GM23248 (cell line): ENCODE measurements around the gene GREM1.

Experiments used
- EZH2 ChIP-seq: fragments of 200-600 bp; sonication (generic); IDR thresholded peaks from 2 replicates; pipeline ENCODE4 v1.6.1; 2018; ENCODE audit warnings: antibody characterized with exemption, mild to moderate bottlenecking; ENCODE audit not compliant: insufficient read depth, poor library complexity, severe bottlenecking
- EZH2phosphoT487 ChIP-seq: fragments of 200-600 bp; sonication (generic); IDR thresholded peaks from 2 replicates; pipeline ENCODE4 v1.6.1; 2018; ENCODE audit warnings: antibody characterized with exemption, moderate library complexity, mild to moderate bottlenecking, low read depth; ENCODE audit not compliant: insufficient read depth

DNA sequence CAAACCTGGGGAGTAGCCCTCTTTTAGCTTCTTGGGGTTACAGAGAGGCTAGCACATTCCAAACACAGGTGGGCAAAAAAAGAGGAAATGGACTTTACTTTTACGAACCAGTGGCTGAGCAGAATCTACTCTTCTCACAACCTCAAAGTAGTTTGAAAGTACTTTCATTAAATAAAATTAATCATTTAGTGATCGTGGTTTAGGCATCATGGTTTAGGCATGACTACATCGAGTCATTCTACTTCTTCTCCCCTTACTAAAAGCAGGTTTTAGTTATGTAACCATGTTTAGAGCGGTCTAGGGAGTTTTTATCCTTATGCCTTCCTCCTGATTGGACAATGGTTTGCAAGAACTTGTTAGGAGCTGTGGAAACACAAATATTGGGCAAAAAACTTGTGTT, 2.5 kb upstream of the GREM1 start:
- TF ChIP-seq EZH2 (no peak), EZH2phosphoT487 (no peak)
